BJ (cell line): ENCODE data around the gene FAM20B. TPM values are rescaled to one million over a fixed set of nuclear protein-coding genes. Genes with fewer than 3 reads are reported as not detected.
"Not testable (repeated sequence)": the region's sequence is repeated elsewhere in the genome, so short reads cannot be mapped to it uniquely, and the experiment has no call there.

Experiments
- CTCF ChIA-PET: fragments of 350-600 bp; formaldehyde crosslinking; extraction: SDS; loops from one replicate; lab custom pipeline; 2021; ENCODE audit warnings: antibody characterized with exemption, inconsistent platforms; lab: Yijun Ruan, JAX
- POLR2A ChIA-PET: fragments of 300-600 bp; sonication (Branson Sonifier 250); formaldehyde crosslinking; extraction: SDS; loops from one replicate; lab custom pipeline; 2021; ENCODE audit warnings: antibody characterized with exemption; lab: Charles Lee
- DNase-seq: peaks from one replicate; pipeline ENCODE4 v3.0.0-alpha.2; 2011; ENCODE audit warnings: low read depth
- H3K27me3 ChIP-seq: 2 replicates; pipeline ENCODE4 v1.6.0; 2011; ENCODE audit warnings: low read length; ENCODE audit not compliant: control insufficient read depth, insufficient read depth
- H3K36me3 ChIP-seq: 2 replicates; pipeline ENCODE4 v1.5.1; 2011; ENCODE audit warnings: low read length; ENCODE audit not compliant: control insufficient read depth, insufficient read depth
- H3K4me3 ChIP-seq: 2 replicates; pipeline ENCODE4 v1.5.1; 2011; ENCODE audit warnings: low read depth, mild to moderate bottlenecking, control low read depth, low read length
- CTCF ChIP-seq: IDR thresholded peaks from 2 replicates; pipeline ENCODE4 v1.5.1; 2011; ENCODE audit warnings: low read depth, mild to moderate bottlenecking, control low read depth, inconsistent platforms, low read length, moderate library complexity; ENCODE audit not compliant: insufficient read depth
- polyA plus RNA-seq: library from polyadenylated mRNA; depleted of rRNA; stranded (reverse); fragments of >200 nt; gene quantifications from 2 replicates; pipeline ENCODE4 v1.2.3, GENCODE V29; 2011

The FAM20B gene
- polyA plus RNA-seq, 1 experiment, result 36.2 TPM

GRCh38 chr1:178997428-178997827, 28.3 kb upstream of the FAM20B start:
- no peaks in the 10 kb centered on the region for H3K36me3 ChIP-seq
- POLR2A ChIA-PET, result no interaction called here
- no peak overlapping the region for H3K4me3 ChIP-seq
- H3K27me3 ChIP-seq, result 0 out of 2 replicates have a peak, but pooled peaks cover 1% of the 10 kb centered on the region
- TF ChIP-seq CTCF, result no peak
- CTCF ChIA-PET, result interaction anchor here (0.7 to 17.5 kb wide), 4 partner anchors 20 to 461 kb away, joined by 3 to 375 read pairs (median 4); no protein-coding TSS in a partner anchor
- DNase-seq, result no peak

- CTCF ChIA-PET, result interaction anchor here (17.5 kb wide), 1 partner anchor 462 kb away, joined by 375 read pairs; no protein-coding TSS in a partner anchor
These were observed 27.4 kb upstream of the FAM20B start for GRCh38 chr1:178998295-178998694.

GRCh38 chr1:178999061-178999460, 26.6 kb upstream of the FAM20B start:
- TF ChIP-seq CTCF, result no peak
- Histone ChIP-seq H3K4me3 (no peak overlapping the region), H3K36me3 (no peaks in the 10 kb centered on the region), H3K27me3 (0 out of 2 replicates have a peak, but pooled peaks cover 1% of the 10 kb centered on the region)
- no peak for DNase-seq
- ChIA-PET POLR2A (no interaction called here), CTCF (interaction anchor here (0.6 to 17.5 kb wide), 2 partner anchors 31 to 462 kb away, joined by 4 to 375 read pairs; no protein-coding TSS in a partner anchor)

More at GRCh38 chr1:178998295-178998694, 27.4 kb upstream of the FAM20B start:
- no peak for TF ChIP-seq CTCF
- Histone ChIP-seq H3K4me3 (no peak overlapping the region), H3K27me3 (0 out of 2 replicates have a peak, but pooled peaks cover 1% of the 10 kb centered on the region), H3K36me3 (no peaks in the 10 kb centered on the region)
- POLR2A ChIA-PET, result no interaction called here
- DNase-seq, result no peak

GRCh38 chr1:179001451-179001850, 24.2 kb upstream of the FAM20B start:
- CTCF ChIA-PET, result interaction anchor here (1.0 to 17.5 kb wide), 6 partner anchors 14 to 702 kb away, joined by 3 to 375 read pairs (median 10); no protein-coding TSS in a partner anchor
- Histone ChIP-seq H3K4me3 (no peak overlapping the region), H3K36me3 (no peaks in the 10 kb centered on the region), H3K27me3 (no peaks in the 10 kb centered on the region)
- no peak for DNase-seq
- POLR2A ChIA-PET, result no interaction called here
- no peak for TF ChIP-seq CTCF

GRCh38 chr1:179002064-179002463, 23.6 kb upstream of the FAM20B start:
- POLR2A ChIA-PET, H3K27me3 ChIP-seq, DNase-seq, H3K4me3 ChIP-seq, H3K36me3 ChIP-seq: not testable (repeated sequence)
- CTCF ChIA-PET, result interaction anchor here (0.7 to 17.5 kb wide), 36 partner anchors 9 to 706 kb away, joined by 3 to 375 read pairs (median 5); partner anchors contain the start of gene RALGPS2
